Measurements from ENCODE around the gene SH3PXD2A. TPM values are rescaled to one million over a fixed set of nuclear protein-coding genes. Genes with fewer than 3 reads are reported as not detected.

The SH3PXD2A gene
- total RNA-seq, 1 donor from 2014 or later: 56.2 TPM

DNA sequence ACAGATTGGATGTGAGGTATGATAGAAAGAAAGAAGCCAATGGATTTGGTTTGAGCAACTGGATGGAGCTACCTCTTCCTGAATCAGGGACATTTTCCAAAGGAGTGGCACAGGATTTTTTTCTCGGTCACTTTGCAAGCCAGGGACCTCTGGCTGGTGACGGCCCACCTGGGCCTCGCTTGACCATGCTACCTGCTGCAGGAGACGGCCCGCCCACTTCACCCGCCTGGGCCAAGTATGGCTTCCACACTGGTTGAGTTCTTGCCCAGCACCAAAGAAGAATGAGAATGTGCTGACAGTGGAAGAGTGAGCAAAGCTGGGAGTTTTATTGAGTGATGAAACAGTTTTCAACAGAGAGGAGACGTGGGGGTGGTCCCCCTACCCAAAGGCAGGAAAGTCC, 24.5 kb upstream of the SH3PXD2A start:
- peaks cover 34% of the 10 kb centered on the region for H3K4me1 ChIP-seq
- H3K9me3 ChIP-seq: no peaks in the 10 kb centered on the region
- no peak overlapping the region for H3K4me3 ChIP-seq
- H3K27ac ChIP-seq: peak overlapping the region; percentile 53
- DNase-seq (ENCODE audit: extremely low spot score in 2 of 2): no peak
- TF ChIP-seq POLR2AphosphoS5 (IDR thresholded peaks at IDR 0.05; ENCODE audit: insufficient read depth in 1 of 2, low read depth in 1 of 2) (no peak), POLR2A (IDR thresholded peaks at IDR 0.05) (no peak)
- TF ChIP-seq, protein P1, sequence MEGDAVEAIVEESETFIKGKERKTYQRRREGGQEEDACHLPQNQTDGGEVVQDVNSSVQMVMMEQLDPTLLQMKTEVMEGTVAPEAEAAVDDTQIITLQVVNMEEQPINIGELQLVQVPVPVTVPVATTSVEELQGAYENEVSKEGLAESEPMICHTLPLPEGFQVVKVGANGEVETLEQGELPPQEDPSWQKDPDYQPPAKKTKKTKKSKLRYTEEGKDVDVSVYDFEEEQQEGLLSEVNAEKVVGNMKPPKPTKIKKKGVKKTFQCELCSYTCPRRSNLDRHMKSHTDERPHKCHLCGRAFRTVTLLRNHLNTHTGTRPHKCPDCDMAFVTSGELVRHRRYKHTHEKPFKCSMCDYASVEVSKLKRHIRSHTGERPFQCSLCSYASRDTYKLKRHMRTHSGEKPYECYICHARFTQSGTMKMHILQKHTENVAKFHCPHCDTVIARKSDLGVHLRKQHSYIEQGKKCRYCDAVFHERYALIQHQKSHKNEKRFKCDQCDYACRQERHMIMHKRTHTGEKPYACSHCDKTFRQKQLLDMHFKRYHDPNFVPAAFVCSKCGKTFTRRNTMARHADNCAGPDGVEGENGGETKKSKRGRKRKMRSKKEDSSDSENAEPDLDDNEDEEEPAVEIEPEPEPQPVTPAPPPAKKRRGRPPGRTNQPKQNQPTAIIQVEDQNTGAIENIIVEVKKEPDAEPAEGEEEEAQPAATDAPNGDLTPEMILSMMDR (IDR thresholded peaks at IDR 0.05): no peak
- H3K36me3 ChIP-seq: peaks cover 0 to 44% of the 10 kb centered on the region in 2 donors
- no peaks in the 10 kb centered on the region for H3K27me3 ChIP-seq
- intact Hi-C loops (cut with DNase I): no loop called here

DNA sequence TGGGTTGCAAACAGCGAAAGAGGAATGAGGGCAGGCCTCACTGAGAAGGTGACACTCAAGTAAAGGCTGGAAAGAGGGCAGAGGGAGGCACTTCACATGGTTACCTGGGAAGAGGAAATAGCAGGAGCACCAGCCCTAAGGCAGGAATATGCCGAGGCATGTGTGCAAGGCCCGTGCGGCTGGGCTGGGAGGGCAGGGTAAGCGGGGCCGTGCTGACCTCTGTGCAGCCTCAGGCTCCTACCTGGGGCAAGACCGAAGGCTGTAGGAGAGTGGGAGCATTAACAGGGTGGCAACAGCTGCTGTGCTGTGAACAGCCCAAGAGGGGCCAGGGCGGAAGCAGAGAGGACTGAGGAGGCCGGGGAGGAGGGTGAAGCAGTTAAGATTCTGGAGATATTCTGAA, 24.0 kb upstream of the SH3PXD2A start:
- Histone ChIP-seq H3K4me1 (peaks cover 31% of the 10 kb centered on the region), H3K27me3 (no peaks in the 10 kb centered on the region), H3K27ac (peak overlapping the region; percentile 53), H3K4me3 (no peak overlapping the region), H3K9me3 (no peaks in the 10 kb centered on the region), H3K36me3 (peaks cover 0 to 44% of the 10 kb centered on the region in 2 donors)
- DNase-seq (ENCODE audit: extremely low spot score in 2 of 2): no peak
- TF ChIP-seq POLR2AphosphoS5 (IDR thresholded peaks at IDR 0.05; ENCODE audit: insufficient read depth in 1 of 2, low read depth in 1 of 2) (no peak), POLR2A (IDR thresholded peaks at IDR 0.05) (no peak)
- TF ChIP-seq, protein P1 (IDR thresholded peaks at IDR 0.05): no peak
- intact Hi-C loops (cut with DNase I): no loop called here

DNA sequence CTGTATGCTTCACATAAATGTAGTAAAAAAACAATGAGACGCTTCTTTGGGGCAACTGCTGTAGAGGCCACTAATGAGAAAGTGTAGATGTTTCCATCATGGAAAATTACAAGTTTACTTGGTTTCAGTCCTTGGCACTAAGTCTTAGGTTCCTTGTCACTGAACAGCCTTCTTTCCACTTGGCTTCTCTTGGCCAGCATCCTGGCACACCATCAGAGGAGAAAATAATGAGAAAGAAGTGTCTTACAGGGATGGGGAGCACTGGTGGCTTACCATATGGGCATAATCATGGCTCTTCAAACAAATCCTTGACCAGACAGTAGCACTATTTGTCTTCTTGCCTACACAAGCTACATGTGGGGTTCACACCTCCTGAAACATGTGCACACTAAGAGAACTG, 22.5 kb upstream of the SH3PXD2A start:
- no peak for DNase-seq (ENCODE audit: extremely low spot score in 2 of 2)
- no peak overlapping the region for H3K4me3 ChIP-seq
- intact Hi-C loops (cut with DNase I): no loop called here
- H3K27ac ChIP-seq: no peak overlapping the region
- H3K36me3 ChIP-seq: peaks cover 0 to 44% of the 10 kb centered on the region in 2 donors
- TF ChIP-seq POLR2A (IDR thresholded peaks at IDR 0.05): no peak
- TF ChIP-seq, protein P1 (IDR thresholded peaks at IDR 0.05): no peak
- TF ChIP-seq POLR2AphosphoS5 (IDR thresholded peaks at IDR 0.05; ENCODE audit: insufficient read depth in 1 of 2, low read depth in 1 of 2): no peak
- no peaks in the 10 kb centered on the region for H3K27me3 ChIP-seq
- H3K9me3 ChIP-seq: no peaks in the 10 kb centered on the region
- peaks cover 42% of the 10 kb centered on the region for H3K4me1 ChIP-seq

DNA sequence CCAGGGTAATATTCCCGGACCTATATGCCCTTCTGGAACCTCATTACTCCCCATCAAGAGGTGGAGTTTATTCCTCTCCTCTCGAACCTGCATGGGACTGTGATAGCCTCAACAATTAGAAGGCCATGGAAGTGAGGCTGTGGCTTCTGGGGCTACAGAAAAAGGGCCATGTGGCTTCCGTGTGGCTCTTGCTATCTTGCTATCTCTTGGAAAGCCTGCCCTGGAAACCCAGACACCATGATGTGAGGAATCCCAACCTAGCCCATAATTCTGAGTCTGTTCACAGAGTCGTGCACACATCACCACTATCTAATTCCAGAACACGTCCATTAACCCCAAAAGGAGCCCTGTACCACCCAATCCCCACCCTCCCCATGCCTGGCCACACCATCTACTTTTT, 20.8 kb upstream of the SH3PXD2A start:
- H3K27me3 ChIP-seq: no peaks in the 10 kb centered on the region
- no peak overlapping the region for H3K27ac ChIP-seq
- TF ChIP-seq, protein P1 (IDR thresholded peaks at IDR 0.05): no peak
- TF ChIP-seq POLR2AphosphoS5 (IDR thresholded peaks at IDR 0.05; ENCODE audit: insufficient read depth in 1 of 2, low read depth in 1 of 2) (no peak), POLR2A (IDR thresholded peaks at IDR 0.05) (no peak)
- no peak for DNase-seq (ENCODE audit: extremely low spot score in 2 of 2)
- intact Hi-C loops (cut with DNase I): no loop called here
- H3K4me3 ChIP-seq: no peak overlapping the region
- H3K36me3 ChIP-seq: peaks cover 0 to 29% of the 10 kb centered on the region in 2 donors
- no peaks in the 10 kb centered on the region for H3K9me3 ChIP-seq
- H3K4me1 ChIP-seq: peaks cover 46% of the 10 kb centered on the region

DNA sequence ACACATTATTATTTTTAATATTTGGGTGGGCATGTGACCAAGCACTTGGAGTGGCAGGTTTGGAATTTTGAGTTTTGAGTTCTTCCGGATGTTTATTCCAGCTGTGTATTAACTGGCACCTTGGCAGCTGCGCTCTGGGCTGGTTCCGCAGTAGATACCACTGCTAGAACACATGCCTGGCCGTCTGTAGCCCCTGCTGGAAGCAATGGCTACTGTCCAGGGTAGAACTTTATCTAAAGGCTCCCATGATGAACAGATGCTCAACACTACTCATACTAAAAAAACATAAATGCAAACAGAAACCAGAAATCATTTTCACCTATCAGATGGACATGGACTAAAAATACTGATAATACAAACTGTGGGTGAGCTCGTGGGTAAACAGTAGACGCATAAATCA, 19.4 kb upstream of the SH3PXD2A start:
- no peak for DNase-seq (ENCODE audit: extremely low spot score in 2 of 2)
- Histone ChIP-seq H3K36me3 (peaks cover 0 to 17% of the 10 kb centered on the region in 2 donors), H3K27me3 (no peaks in the 10 kb centered on the region), H3K4me1 (peaks cover 52% of the 10 kb centered on the region), H3K27ac (no peak overlapping the region), H3K4me3 (no peak overlapping the region), H3K9me3 (no peaks in the 10 kb centered on the region)
- no peak for TF ChIP-seq POLR2AphosphoS5 (IDR thresholded peaks at IDR 0.05; ENCODE audit: insufficient read depth in 1 of 2, low read depth in 1 of 2)
- TF ChIP-seq, protein P1 (IDR thresholded peaks at IDR 0.05): no peak
- TF ChIP-seq POLR2A (IDR thresholded peaks at IDR 0.05): no peak
- intact Hi-C loops (cut with DNase I): no loop called here
